T47D (cell line): ENCODE measurements around the gene PKMYT1.

Experiments used
- DNase-seq, 2 experiments: peaks; one replicate each; pipeline versions ENCODE4 v3.0.0 to v3.0.0-alpha.2; 2011 to 2012; ENCODE audit warnings: low read depth in 1 of 2, low spot score in 1 of 2
- JUND ChIP-seq: IDR thresholded peaks from 2 replicates; pipeline ENCODE4 v1.6.1; 2012; ENCODE audit warnings: low read depth
- in situ Hi-C: cut with HindIII; loops from 2 replicates; pipeline ENCODE4 v1.10.0; 2016; ENCODE audit warnings: low sequenced_read_pairs, low pct_unique_long_range_greater_than_20kb

PKMYT1 gene

DNA sequence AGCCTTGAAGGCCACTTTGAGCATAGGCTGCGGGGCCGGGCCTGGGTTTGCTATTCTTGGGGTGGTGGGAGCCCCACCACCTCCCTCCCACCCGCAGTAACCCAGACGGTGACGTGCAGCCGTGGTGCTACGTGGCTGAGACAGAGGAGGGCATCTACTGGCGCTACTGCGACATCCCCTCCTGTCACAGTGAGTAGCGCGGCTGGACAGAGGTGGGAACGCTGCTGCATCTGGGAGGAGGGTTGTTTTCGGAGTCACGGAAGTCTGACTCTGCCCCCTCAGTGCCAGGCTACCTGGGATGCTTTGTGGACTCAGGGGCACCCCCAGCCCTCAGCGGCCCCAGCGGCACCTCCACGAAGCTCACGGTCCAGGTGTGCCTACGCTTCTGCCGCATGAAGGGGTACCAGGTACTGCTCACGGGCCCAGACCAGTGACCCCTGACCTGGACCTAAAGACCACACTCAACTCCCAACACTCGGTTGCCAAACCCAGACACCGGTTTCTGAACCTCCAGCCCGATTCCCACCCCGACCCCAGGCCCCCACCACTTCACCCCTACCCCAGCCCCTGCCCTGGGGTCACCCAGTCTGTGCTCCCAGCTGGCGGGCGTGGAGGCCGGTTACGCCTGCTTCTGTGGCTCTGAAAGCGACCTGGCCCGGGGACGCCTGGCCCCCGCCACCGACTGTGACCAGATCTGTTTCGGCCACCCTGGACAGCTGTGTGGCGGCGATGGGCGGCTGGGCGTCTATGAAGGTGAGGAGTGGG, 14.0 kb downstream of the PKMYT1 start:
- no peak for DNase-seq
- no peak for TF ChIP-seq JUND
- in situ Hi-C loops = no loop called here

DNA sequence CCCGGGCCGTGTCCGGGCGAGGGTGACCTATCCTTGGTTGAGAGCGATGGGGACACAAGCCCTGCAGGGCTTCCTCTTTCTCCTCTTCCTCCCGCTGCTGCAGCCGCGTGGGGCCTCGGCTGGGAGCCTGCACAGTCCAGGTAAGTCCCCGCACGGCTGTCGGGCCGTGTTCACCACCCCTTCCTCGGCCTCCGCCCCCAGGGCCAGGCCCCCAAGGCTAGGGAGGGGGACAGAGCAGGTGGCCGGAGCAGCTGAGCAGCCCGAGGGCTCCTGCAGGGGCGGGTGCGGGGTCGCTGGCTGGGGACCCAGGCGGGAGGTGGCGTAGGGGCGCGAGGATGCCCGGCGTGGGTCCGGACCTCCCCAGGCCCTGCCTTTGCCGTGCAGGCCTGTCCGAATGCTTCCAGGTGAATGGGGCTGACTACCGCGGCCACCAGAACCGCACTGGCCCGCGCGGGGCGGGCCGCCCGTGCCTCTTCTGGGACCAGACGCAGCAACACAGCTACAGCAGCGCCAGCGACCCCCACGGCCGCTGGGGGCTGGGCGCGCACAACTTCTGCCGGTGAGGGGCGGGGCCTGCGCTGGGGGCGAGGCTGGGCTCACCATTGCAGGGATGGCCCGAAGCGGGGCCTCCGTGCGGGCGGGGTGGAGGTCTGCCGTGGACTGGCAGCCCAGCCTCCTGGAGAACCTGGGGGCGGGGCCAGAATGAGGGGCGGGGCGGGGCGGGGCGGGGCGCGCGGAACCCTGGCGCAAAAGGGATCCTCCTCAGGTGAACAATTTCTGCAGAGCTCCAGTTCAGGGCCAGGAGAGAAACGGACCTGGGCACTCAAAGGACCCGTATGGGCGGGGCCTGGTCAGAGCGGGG, 15.5 kb downstream of the PKMYT1 start:
- peak; percentile 94 to 98 for DNase-seq
- in situ Hi-C loops = no loop called here
- no peak for TF ChIP-seq JUND

DNA sequence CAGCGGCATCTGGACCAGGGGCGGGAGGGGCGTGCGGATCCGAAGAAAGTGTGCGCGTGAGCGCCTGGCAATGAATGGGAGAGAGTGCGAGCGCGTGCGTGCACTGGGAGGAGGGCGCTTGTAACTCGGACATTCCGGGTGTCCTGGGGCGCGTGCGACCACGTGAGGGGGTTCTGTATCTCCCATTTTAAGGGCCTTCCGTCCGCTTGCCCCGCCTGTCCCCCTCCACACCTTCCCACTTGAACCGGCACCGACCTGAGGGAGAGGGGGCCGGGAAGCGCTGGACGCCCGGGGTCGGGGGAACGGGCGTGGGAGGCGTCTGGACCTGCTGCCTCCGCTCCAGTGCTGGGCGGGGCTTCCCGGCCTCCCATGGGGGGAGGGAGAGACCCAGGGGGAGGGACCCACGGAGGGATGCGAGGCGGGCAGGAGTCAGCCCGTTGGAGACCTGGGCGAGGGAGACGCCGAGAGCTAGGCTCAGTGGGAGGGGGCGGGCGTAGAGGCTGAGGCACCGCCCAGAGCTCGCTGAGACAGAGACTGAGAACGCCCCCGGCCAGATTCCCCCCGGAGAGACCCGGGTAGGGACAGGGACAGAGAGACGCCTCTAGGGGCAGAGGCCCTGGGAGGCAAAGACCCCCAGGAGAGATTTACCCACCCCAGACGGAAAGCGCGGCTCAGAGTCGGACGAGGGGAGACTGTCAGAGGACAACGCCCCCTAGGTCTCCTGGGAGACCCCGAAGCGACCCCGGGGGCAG, 16.3 kb downstream of the PKMYT1 start, which contains the start of gene KREMEN2:
Gene KREMEN2, plus strand, starts transcription at position 553 of the 752 bp plus-strand sequence. CDS start 246 bp downstream, outside the sequence.
- TF ChIP-seq JUND = no peak
- DNase-seq = peak; percentile 71 to 94
- in situ Hi-C loops = no loop called here

DNA sequence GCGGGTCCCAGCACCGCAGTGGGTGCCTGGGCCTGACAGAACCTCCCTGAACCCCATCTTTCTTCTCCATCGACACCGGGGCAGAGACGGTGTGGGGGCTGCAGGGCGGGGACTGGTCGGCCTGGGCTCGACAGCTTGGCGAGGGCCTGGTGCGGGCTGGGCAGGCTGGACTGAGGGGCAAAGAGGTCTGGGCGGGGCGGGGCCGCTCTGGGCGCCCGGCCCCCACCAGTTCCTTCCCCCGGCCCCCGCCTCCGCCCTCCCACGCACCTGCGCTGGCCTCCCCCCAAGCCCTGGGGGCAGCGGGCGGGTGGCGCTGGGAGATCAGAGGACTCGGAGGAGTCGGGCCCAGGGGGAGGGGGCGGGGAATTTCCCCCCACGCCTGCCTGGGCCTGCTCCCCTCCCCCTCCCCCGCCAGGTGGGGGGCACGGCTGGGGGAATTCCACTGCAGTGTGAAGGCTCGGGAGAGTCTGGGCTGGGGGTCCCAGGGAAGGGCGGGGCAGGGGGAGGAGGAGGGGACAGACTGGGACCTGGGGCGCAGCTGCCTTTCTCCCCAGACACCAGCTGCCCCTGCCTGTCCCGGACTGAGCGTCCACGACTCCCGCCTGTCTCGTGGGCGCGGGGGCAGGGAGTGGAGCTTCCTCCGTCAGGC, 17.0 kb downstream of the PKMYT1 start:
- DNase-seq = no peak
- in situ Hi-C loops = no loop called here
- no peak for TF ChIP-seq JUND

DNA sequence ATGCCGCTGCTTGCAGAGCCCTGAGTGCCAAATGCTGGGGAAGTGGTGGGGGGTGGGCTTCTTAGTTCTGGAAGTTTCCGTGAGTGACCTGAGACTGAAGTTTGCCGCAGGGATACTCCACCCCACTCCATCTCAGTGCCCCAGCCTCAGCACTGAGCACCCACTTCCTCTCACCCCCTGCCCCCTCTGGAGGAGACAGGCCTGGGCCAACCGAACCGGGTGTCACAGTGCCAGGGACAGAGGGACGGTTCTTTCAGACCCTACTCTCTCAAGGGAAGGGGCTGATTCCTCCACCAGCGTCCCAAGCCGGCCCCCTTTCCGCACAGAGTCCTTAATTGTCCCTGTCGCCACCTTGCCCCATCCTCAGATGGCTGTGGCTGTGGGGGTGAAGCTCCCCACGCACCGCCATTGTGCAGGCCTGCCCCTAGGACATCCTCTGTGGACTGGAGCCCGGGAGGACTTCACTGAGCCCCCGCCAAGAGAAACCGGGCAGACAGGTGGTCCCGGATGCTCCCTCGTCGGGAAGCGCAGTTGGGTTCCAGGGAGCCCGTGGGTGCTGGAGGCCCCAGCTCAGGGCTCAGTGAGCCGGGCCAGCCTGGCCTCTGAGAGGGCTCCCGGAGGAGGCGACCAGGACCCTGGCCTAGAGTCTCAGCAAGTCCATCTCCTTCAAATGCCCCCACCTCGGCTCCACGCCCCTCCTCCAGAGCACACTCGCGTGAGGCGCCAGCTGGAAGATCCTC, 17.7 kb downstream of the PKMYT1 start:
- in situ Hi-C loops = no loop called here
- DNase-seq = no peak
- no peak for TF ChIP-seq JUND

DNA sequence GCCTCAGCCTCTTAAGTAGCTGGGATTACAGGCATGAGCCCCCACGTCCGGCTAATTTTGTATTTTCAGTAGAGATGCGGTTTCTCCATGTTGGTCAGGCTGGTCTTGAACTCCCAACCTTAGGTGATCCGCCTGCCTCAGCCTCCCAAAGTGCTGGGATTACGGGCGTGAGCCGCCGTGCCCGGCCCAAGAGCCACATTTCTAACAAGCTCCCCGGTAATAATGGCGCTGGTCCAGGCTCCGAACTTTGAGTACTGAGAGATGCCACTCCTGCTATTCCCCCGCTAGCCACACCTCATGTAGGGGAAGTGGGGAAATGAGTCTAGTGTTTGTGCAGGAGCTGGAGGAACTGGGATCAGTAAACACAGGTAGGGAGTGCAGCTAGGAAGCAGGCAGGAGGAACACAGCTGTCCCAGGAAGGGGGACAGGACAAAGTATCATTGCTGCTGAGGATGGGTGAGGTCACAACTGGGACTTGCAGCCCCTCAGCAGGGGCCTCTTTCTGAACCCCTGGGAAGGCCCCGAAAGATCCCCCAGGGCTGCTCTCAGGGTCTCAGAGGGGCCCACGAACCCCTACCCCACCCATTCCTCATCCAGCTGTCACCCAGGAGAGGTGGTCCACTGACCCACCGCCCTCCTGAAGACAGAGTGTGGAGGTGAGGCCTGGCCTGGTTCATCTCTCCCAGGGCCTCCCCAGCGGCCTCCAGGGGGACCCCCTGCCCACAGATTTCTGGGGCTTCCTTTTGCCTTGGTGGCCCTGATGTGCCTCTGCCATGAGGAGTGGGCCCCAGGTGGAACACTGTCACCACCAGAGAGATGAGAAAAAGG, 19.8 kb downstream of the PKMYT1 start:
- DNase-seq = no peak
- TF ChIP-seq JUND = no peak
- in situ Hi-C loops = no loop called here

DNA sequence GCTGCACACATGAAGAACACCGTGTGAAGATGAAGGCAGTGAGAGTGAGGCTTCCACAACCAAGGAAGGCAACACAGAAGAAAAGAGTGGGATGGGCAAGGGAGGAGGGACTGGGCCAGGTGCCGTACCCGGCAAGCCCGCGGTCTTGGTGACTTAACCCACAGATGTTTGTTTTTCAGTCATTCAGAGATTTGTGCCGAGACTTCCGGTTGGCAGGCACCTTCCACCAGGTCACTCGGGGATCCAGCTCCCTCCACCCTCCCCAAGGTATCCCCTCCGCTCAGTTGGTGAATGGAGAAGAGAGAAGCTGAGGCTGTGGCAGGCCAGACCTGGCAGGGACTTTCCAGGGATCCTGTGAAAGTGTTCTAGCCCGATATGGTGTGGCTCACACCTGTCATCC, 21.0 kb downstream of the PKMYT1 start:
- in situ Hi-C loops = no loop called here
- TF ChIP-seq JUND = no peak
- DNase-seq = no peak

DNA sequence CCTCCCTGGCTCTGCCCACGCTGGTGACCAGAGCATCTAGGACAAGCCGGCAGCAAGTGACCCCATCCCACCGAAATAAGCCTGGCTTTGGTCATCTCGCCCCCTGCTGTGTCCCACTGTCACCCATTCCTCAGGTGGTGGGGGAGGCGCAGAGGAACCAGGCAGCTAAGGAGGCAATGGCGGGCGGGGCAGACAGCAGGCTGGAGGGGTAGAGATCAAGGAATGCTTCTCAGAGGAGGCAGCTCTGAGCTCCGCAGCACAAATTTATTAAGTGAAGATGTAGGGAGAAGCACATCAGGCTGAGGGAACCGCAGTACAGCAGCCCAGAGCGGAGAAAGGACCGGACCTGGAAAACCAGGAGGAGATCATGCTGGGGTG, 23.7 kb downstream of the PKMYT1 start:
- in situ Hi-C loops = no loop called here
- no peak for TF ChIP-seq JUND
- DNase-seq = no peak

DNA sequence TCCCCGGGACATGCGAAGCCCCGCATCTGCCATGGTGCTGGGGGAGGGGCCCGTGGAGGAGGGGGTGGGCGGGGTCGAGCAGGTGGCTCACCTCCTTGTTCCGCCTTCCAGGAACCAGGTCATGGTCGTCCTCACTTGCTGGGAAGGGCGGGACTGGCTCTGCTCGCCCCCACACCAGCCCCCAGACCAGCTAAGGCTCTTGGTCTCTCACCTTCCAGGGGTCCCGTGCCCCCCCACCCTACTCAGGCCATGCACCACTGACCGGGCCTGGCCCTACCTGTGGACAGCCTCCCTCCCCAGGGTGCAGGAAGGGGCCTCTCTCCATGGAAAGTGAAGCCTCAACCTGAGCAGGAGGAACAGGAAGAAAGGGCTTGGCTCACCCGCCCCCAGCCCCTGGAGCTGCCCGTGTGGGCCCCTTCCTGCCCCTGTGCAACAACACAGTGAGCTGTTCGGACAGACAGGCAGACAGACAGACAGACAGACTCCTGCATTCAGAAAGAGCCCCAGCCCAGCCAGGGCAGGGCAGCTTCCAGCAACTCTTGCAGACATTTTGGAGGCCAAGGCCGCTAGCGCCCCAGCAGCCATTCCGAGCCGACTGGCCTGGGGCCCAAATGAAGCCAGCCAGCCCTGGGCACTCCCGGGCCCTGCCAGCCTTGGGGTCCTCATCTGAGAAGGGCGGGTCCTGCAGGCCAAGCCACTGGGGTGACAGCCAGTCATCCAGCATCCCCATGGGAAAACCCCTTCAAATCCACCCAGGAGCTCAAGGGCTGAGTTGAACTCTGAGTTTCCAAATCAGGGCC, 24.3 kb downstream of the PKMYT1 start:
- in situ Hi-C loops = no loop called here
- no peak for TF ChIP-seq JUND
- DNase-seq = no peak

DNA sequence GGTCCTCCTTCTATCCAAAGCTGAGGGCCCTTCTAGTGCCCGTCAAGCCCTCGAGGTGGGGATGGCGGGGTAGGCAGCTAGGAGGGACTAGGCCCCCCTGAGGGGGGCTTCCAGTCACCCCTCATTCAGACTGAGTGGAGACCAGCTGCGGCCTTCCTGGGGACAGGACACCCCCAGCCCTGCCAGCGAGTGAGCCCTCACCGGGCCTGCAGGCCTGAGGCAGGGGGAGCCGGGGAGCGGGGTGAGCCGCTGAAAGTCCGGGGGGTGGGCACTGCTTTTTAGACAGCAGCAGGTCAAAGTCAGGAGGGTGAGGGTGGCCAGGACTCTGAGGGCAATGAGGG, 24.8 kb downstream of the PKMYT1 start:
- TF ChIP-seq JUND = no peak
- no peak for DNase-seq
- in situ Hi-C loops = no loop called here
